ENCODE data around the gene CIART. TPM values are rescaled to one million over a fixed set of nuclear protein-coding genes. Genes with fewer than 3 reads are reported as not detected.
A peak's percentile ranks its signal among the peaks of the same experiment; 100 is the strongest.
"Not testable (repeated sequence)": the region's sequence is repeated elsewhere in the genome, so short reads cannot be mapped to it uniquely, and the experiment has no call there.

The CIART gene
- total RNA-seq, 1 experiment from 2014 or later: 19.0 TPM

- BruUV-seq (replicated peaks): TSS peak; percentile 58
- ChIA-PET CTCF (no interaction called here), POLR2A (ENCODE audit: unreplicated experiment) (interaction anchor here (0.6 kb wide), 1 partner anchor 336 kb away, joined by 4 read pairs; no protein-coding TSS in a partner anchor)
- no peak overlapping the region for H3K27ac ChIP-seq (ENCODE audit: low read length)
- no peak overlapping the region for H2AFZ ChIP-seq (ENCODE audit: low read length)
- no peaks in the 10 kb centered on the region for H3K27me3 ChIP-seq (ENCODE audit: low read length)
- H3K36me3 ChIP-seq (ENCODE audit: low read depth, low read length): peaks cover 21% of the 10 kb centered on the region
- no peaks in the 10 kb centered on the region for H4K20me1 ChIP-seq (ENCODE audit: low read length)
- H3K9ac ChIP-seq (ENCODE audit: low read length): no peak overlapping the region
- no peaks in the 10 kb centered on the region for H3K9me3 ChIP-seq (ENCODE audit: low read length)
- intact Hi-C loops (cut with micrococcal nuclease): no loop called here
- no peaks in the 10 kb centered on the region for H3K4me1 ChIP-seq (ENCODE audit: insufficient read depth, low read length)
- no peaks in the 10 kb centered on the region for H3K79me2 ChIP-seq (ENCODE audit: low read length)
- H3F3A ChIP-seq (ENCODE audit: low read length, unreplicated experiment): no peaks in the 10 kb centered on the region
- DNase-seq (no peak), ATAC-seq (no peak)
- H3K4me3 ChIP-seq (ENCODE audit: low read length): no peak overlapping the region
- H3K9me2 ChIP-seq (replicated peaks; ENCODE audit: low read length): no peaks in the 10 kb centered on the region
- TF ChIP-seq CTCF (conservative IDR thresholded peaks at IDR 0.05; ENCODE audit: low read depth, low read length): no peak
- H3K4me2 ChIP-seq (ENCODE audit: low read length): no peak overlapping the region
These were observed 27.6 kb downstream of the CIART start for GRCh38 chr1:150309758-150310508.

- no peak overlapping the region for H2AFZ ChIP-seq (ENCODE audit: low read length)
- H4K20me1 ChIP-seq (ENCODE audit: low read length): no peaks in the 10 kb centered on the region
- POLR2A ChIA-PET (ENCODE audit: unreplicated experiment): no interaction called here
- H3K9ac ChIP-seq (ENCODE audit: low read length): no peak overlapping the region
- H3F3A ChIP-seq (ENCODE audit: low read length, unreplicated experiment): no peaks in the 10 kb centered on the region
- CTCF ChIA-PET: interaction anchor here (0.8 kb wide), 1 partner anchor 56 kb away, joined by 4 read pairs; no protein-coding TSS in a partner anchor
- BruUV-seq (replicated peaks): no TSS peak
- no peaks in the 10 kb centered on the region for H3K9me2 ChIP-seq (replicated peaks; ENCODE audit: low read length)
- H3K79me2 ChIP-seq (ENCODE audit: low read length): no peaks in the 10 kb centered on the region
- H3K4me1 ChIP-seq (ENCODE audit: insufficient read depth, low read length): no peaks in the 10 kb centered on the region
- intact Hi-C loops (cut with micrococcal nuclease): no loop called here
- H3K4me2 ChIP-seq (ENCODE audit: low read length): no peak overlapping the region
- TF ChIP-seq CTCF (conservative IDR thresholded peaks at IDR 0.05; ENCODE audit: low read depth, low read length): no peak
- TF ChIP-seq EZH2 (IDR thresholded peaks at IDR 0.05; ENCODE audit: low read length, unreplicated experiment): no peak
- no peak for TF ChIP-seq EZH2phosphoT487 (IDR thresholded peaks at IDR 0.05; ENCODE audit: borderline replicate concordance, low read length)
- DNase-seq (no peak), ATAC-seq (no peak)
- no peak overlapping the region for H3K27ac ChIP-seq (ENCODE audit: low read length)
- no peaks in the 10 kb centered on the region for H3K9me3 ChIP-seq (ENCODE audit: low read length)
- no peaks in the 10 kb centered on the region for H3K27me3 ChIP-seq (ENCODE audit: low read length)
- peaks cover 11% of the 10 kb centered on the region for H3K36me3 ChIP-seq (ENCODE audit: low read depth, low read length)
- no peak overlapping the region for H3K4me3 ChIP-seq (ENCODE audit: low read length)
These were observed 29.4 kb downstream of the CIART start for GRCh38 chr1:150311762-150312161.

GRCh38 chr1:150314691-150315090 lies 32.3 kb downstream of the CIART start:
- CTCF ChIA-PET; intact Hi-C loops (cut with micrococcal nuclease); BruUV-seq (replicated peaks); H2AFZ ChIP-seq (ENCODE audit: low read length); H3F3A ChIP-seq (ENCODE audit: low read length, unreplicated experiment); H3K36me3 ChIP-seq (ENCODE audit: low read depth, low read length); ATAC-seq; H4K20me1 ChIP-seq (ENCODE audit: low read length); H3K4me3 ChIP-seq (ENCODE audit: low read length); H3K79me2 ChIP-seq (ENCODE audit: low read length); DNase-seq; H3K9ac ChIP-seq (ENCODE audit: low read length); H3K9me3 ChIP-seq (ENCODE audit: low read length); H3K9me2 ChIP-seq (replicated peaks; ENCODE audit: low read length); H3K4me1 ChIP-seq (ENCODE audit: insufficient read depth, low read length); H3K4me2 ChIP-seq (ENCODE audit: low read length); H3K27me3 ChIP-seq (ENCODE audit: low read length); POLR2A ChIA-PET (ENCODE audit: unreplicated experiment); H3K27ac ChIP-seq (ENCODE audit: low read length): not testable (repeated sequence)
